Lung (tissue), 16 donors: ENCODE data around the gene RADX. TPM values are rescaled to one million over a fixed set of nuclear protein-coding genes. Genes with fewer than 3 reads are reported as not detected.

Experiments used
- ATAC-seq: fragments of 200-7000 bp; cut with Tn5 transposase; one replicate; pipeline ENCODE4 v1.9.1; 2020; ENCODE audit warnings: moderate number of reproducible peaks; ENCODE audit not compliant: insufficient read depth, low FRiP score
- DNase-seq, 3 donors: peaks; one replicate each; pipeline ENCODE4 v3.0.0-alpha.2; 2013 to 2017
- H3K27ac ChIP-seq, 2 donors: one replicate each; pipeline ENCODE4 v1.5.1; 2013; ENCODE audit warnings: mild to moderate bottlenecking in 2 of 2, moderate library complexity in 2 of 2, control low read depth in 1 of 2, inconsistent platforms in 1 of 2, low read depth in 1 of 2, low read length in 1 of 2
- H3K27me3 ChIP-seq, 3 donors: one replicate each; pipeline ENCODE4 v1.5.1; 2013; ENCODE audit warnings: low read length in 2 of 3; ENCODE audit not compliant: control insufficient read depth in 3 of 3, insufficient read depth in 3 of 3
- H3K36me3 ChIP-seq, 4 donors: one replicate each; pipeline ENCODE4 v1.5.1; 2013; ENCODE audit warnings: low read length in 4 of 4, mild to moderate bottlenecking in 1 of 4, moderate library complexity in 1 of 4; ENCODE audit not compliant: control insufficient read depth in 4 of 4, insufficient read depth in 4 of 4
- H3K4me1 ChIP-seq, 5 donors: one replicate each; pipeline ENCODE4 v1.5.1; 2013; ENCODE audit warnings: low read length in 5 of 5, mild to moderate bottlenecking in 2 of 5, moderate library complexity in 1 of 5; ENCODE audit not compliant: control insufficient read depth in 5 of 5, insufficient read depth in 5 of 5
- H3K4me3 ChIP-seq: one replicate; pipeline ENCODE4 v1.5.1; 2013; ENCODE audit warnings: mild to moderate bottlenecking, control low read depth, moderate library complexity
- H3K9ac ChIP-seq, 2 donors: one replicate each; pipeline ENCODE4 v1.5.1; 2013; ENCODE audit warnings: low read length in 2 of 2, control low read depth in 1 of 2; ENCODE audit not compliant: insufficient read depth in 1 of 2
- H3K9me3 ChIP-seq, 4 donors: one replicate each; pipeline ENCODE4 v1.5.1; 2013; ENCODE audit warnings: low read length in 3 of 4, mild to moderate bottlenecking in 1 of 4, moderate library complexity in 1 of 4; ENCODE audit not compliant: control insufficient read depth in 4 of 4, insufficient read depth in 3 of 4
- CTCF ChIP-seq: IDR thresholded peaks from 2 replicates; pipeline ENCODE4 v1.5.1; 2012; ENCODE audit warnings: mild to moderate bottlenecking; ENCODE audit errors: control extremely low read depth, extremely low read depth
- WGBS, 2 donors: extraction: QIAGEN DNeasy Blood & Tissue Kit; methylation state at CpG; one replicate each; pipeline ENCODE4 v1.1.7; 2013; 5-methylcytosine and 5-hydroxymethylcytosine counted together
- long read RNA-seq, 5 donors: transcript quantifications; one replicate each; lab custom pipeline, GENCODE V29; 2026
- polyA plus RNA-seq, 2 donors: library from polyadenylated mRNA; stranded (reverse); fragments of 200-250 nt; gene quantifications; one replicate each; pipeline ENCODE4 v1.2.1, GENCODE V29; 2013
- total RNA-seq, 2 donors: library from RNA; depleted of rRNA in 1 of 2; stranded (reverse); fragments of >200 nt in 1 of 2; gene quantifications; one replicate each; pipeline ENCODE4 v1.2.1, GENCODE V29; 2014 to 2021
- donor health status: control.
- donor health status: control.
- donor health status: Bipolar disorder and iron deficiency.
- donor health status: healthy.
- donor health status: DM: yes; HTN: yes; CAD: no.

Gene RADX
- total RNA-seq: 1 to 10 TPM; 6.2 to 9.2 TPM
- polyA plus RNA-seq: 1 to 10 TPM; 2.6 to 5.2 TPM
- long read RNA-seq, donor 1: 0 reads
- long read RNA-seq, donor 2: 0 reads
- long read RNA-seq, donor 3, partial matches to known transcripts: 0 of 1 reads
- long read RNA-seq, donor 3, other reads (novel, unspliced or antisense): 0 of 1 reads
- long read RNA-seq, donor 4: 0 reads
- long read RNA-seq, donor 5, partial matches to known transcripts: 0 of 1 reads
- long read RNA-seq, donor 5, other reads (novel, unspliced or antisense): 0 of 1 reads

DNA sequence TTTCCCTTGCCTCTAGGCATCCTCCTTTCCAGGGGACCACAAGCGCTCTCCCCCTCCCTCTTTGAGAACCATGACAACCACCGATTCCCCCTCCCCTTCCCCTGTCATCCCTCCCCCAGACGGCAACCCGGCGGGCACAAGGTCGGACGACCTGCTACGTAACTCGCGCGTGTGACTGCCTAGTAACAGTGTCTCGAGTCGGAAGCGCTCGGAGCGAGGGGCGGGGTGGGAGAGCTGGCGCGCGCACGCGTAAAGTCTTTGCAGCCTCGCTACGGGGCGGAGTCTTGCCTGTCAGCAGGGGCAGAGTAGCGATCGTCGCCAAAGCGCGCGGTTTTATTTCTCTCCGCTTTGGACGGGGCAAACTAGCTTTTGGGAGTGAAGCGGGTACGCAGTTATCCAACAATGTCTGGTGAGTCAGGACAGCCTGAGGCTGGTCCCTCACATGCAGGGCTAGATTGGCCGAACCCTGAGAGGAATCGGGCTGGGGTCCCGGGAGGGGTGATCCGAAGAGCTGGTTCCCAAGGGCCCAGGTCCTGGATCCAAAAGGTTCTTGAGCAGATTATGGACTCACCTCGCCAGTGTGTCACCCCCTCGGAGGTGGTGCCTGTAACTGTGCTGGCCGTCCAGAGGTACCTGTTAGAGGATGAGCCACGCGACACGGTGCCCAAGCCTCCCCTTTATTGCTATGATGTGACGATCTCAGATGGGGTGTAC is at the start of gene RADX:
Gene RADX (plus strand): TSS at position 300 of the 714 bp plus-strand sequence. CDS start 103 bp downstream, at position 403.
- Histone ChIP-seq H3K9me3 (no peaks in the 10 kb centered on the region), H3K36me3 (no peaks in the 10 kb centered on the region), H3K9ac (peak within 1 kb of the TSS; percentile 30 to 70), H3K4me3 (peak within 1 kb of the TSS; percentile 9), H3K27ac (no peak within 1 kb of the TSS), H3K27me3 (peaks cover 0 to 57% (median 20%) of the 10 kb centered on the region in 3 donors), H3K4me1 (no peaks in the 10 kb centered on the region)
- 2 to 26% methylated on average over 44 to 46 of the region's 46 CpGs for WGBS, 2 donors
- no peak for TF ChIP-seq CTCF
- ATAC-seq: peak; percentile 89
- DNase-seq: peak; percentile 84 to 89 (median 87)

GRCh38 chrX:106564986-106565385 is 46.8 kb upstream of the RADX start:
- H3K9me3 ChIP-seq: peaks cover 0 to 5% (median 0%) of the 10 kb centered on the region in 4 donors
- H3K4me1 ChIP-seq: no peaks in the 10 kb centered on the region
- ATAC-seq (no peak), DNase-seq (peak in 1 of 3 donors; percentile 0)
- H3K4me3 ChIP-seq: no peak overlapping the region
- WGBS, 2 donors: 48 to 81% methylated on average over 2 of the region's 2 CpGs
- H3K27me3 ChIP-seq: peaks cover 3 to 33% (median 18%) of the 10 kb centered on the region in 3 donors
- no peaks in the 10 kb centered on the region for H3K36me3 ChIP-seq
- H3K9ac ChIP-seq: no peak overlapping the region
- TF ChIP-seq CTCF: no peak
- H3K27ac ChIP-seq: no peak overlapping the region

- H3K9ac ChIP-seq: no peak overlapping the region
- H3K4me3 ChIP-seq: no peak overlapping the region
- H3K4me1 ChIP-seq: no peaks in the 10 kb centered on the region
- peaks cover 0 to 5% (median 0%) of the 10 kb centered on the region in 4 donors for H3K9me3 ChIP-seq
- H3K27ac ChIP-seq: no peak overlapping the region
- H3K36me3 ChIP-seq: no peaks in the 10 kb centered on the region
- TF ChIP-seq CTCF: no peak
- WGBS, 2 donors: 80 to 92% methylated on average over 8 of the region's 8 CpGs
- DNase-seq: no peak
- peaks cover 3 to 36% (median 18%) of the 10 kb centered on the region in 3 donors for H3K27me3 ChIP-seq
- ATAC-seq: no peak
These were observed 45.4 kb upstream of the RADX start for GRCh38 chrX:106566362-106566761.
